GM18519 (cell line): ENCODE data around the gene NME3.

ENCODE experiments used
- ATAC-seq: cut with Tn5 transposase; IDR thresholded peaks from one replicate; pipeline ENCODE4 v1.9.1; 2021; ENCODE audit warnings: mild to moderate bottlenecking, moderate library complexity; ENCODE audit not compliant: unreplicated experiment, low FRiP score

Gene NME3

DNA sequence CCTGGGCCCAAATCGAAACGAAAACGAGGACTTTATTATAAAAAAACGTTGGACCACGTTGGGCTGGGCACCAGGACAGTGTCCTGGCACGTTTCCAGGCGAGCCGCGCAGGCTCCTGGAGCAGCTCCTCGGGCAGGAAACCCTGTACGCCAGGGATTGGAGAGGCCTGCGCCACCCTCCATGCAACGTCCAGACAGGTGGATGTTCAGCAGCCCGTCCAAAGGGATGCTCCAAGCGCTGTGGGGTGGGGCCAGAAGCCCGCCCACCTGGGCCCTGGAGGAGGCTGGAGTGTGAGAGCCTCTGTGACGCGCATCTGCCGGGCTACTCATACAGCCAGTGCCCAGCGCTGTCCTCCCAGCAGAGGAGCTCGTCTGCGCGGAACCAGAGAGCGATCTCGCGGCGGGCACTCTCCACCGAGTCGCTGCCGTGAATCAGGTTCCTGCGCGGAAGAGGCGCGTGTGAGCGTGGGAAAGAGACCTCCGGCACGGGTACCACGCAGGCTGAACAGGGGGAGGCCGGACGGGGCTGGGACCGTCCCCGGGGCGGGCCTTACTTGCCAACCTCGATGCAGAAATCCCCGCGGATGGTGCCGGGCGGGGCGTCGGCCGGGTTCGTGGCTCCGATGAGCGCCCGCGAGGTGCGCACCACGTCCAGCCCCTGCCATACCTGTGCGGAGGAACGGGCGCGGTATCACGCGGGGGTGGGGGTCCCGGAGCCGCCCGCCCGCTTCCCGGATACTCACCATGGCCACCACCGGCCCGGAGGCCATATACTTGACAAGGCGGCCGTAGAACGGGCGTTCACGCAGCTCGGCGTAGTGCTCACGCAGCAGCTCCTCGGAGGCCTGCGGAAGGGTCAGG is 785 bp downstream of the NME3 start:
- no peak for ATAC-seq

DNA sequence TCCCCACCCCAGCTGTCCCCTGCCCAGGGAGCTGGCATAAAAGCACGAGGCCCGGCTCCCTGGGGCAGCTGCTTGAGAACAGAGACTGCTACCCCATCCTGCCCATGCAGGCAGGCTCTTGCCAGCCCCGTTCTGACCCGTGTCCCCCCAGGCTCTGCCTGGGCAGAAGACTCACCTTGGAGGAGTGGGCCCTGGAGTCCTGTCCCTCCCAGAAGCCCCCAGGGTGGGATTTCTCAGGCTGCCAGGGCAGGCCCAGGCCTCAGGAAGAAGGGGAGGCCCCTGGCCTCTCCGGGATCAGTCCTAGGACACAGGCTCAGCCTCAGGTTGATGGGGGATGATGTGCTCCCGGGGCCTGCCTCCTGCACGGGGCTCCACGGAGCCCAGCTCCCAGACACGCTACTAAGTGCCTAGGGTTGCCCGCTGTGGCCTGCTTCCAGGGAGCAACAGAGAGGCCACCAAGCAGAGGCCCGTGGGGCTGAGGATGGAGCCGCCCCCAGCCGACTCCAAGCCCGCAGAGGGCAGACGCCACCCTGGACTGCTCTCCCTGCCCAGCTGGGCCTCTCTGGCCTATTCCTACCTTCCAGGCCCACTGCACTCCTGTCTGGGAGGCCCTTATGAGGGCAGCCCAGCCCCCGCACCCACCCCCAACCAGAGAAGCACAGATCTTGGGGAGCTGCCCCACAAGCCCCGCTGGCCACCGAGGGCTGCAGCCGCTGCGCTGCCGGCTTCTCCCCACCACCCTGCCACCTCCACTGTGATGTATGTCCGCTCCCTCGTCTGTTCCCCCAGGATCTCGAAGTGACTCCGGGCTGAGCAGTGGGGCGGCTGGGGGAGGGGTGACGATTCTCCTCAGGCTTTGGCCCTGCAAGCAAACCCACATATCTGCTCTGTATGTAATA is 1.7 kb downstream of the NME3 start:
- no peak for ATAC-seq

DNA sequence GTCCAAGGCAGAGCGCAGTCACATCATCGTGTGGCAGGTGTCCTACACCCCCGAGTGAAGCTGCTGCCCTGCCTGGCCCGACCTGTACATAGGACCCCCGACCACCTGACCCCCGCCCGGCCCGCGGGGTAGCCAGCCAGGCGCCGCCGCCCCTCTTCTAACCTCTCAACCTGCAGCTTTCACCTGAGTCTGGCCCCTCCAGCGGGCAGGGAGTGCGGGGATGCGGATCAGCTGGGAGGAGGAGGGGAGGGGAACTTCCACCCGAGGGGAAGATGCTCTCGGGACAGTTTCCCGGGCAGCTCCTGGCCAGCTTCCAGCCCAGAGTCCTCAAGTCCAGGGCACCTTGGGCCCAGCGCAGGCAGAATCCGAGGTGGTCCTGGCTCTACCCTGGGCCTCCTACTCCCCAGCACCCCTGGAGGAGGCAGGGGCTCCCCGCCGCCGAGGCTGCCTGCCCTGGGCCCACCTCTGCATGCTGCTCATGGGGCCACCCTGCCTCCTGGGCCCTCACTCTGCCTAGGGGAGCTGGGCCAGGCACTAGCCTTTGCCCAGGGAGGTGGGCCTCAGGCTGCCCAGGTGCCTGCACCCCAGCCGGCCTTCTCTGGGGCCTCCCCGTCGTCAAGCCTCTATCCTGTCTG is 2.5 kb downstream of the NME3 start:
- ATAC-seq, result no peak

DNA sequence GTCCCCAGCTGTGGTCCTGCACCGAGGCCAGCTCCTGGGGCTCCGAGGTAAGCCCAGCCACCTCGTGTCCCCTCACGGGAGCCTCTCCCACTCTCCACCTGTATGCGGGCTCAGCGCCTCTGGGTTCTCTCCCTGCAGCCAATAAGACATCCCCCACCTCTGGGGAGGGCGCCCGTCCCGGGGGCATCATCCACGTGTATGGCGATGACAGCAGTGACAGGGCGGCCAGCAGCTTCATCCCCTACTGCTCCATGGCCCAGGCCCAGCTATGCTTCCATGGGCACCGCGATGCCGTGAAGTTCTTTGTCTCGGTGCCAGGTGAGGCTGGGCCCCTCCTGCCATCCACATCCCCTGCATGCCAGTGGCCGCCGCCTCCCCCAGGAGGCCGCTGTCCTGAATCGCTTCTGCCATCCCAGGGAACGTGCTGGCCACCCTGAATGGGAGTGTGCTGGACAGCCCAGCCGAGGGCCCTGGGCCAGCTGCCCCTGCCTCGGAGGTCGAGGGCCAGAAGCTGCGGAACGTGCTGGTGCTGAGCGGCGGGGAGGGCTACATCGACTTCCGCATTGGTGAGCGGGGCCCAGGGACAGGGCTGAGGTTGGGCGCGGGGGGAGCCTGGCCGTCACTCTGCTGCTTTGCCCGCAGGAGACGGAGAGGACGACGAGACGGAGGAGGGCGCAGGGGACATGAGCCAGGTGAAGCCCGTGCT is 3.1 kb downstream of the NME3 start:
- ATAC-seq, result no peak

DNA sequence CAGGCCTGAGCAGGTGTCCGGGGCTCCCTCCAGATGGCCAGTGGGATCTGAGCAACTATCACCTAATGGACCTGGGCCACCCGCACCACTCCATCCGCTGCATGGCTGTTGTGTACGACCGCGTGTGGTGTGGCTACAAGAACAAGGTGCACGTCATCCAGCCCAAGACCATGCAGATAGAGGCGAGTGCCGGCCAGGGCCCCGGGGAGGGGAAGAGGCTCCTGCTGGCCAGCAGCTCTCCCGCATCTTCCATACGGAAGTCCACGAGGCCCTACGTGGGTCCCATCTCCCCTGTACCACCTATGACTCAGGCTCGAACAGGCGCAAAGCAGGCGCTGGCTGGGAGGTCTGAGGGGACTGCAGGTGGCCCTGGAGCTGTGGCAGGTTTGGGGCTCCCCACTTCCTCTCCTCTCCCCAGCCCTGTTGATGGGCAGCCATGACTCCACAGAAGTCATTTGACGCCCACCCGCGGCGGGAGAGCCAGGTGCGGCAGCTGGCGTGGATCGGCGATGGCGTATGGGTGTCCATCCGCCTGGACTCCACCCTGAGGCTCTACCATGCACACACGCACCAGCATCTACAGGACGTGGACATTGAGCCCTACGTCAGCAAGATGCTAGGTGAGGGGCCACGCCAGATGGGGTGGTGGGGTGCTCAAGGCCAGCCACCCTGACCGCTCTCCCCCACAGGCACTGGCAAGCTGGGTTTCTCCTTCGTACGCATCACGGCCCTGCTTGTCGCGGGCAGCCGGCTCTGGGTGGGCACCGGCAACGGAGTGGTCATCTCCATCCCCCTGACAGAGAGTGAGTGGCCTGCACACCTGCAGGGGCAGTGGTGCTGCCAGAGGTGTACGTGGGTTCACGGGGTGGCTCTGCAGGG is 4.0 kb downstream of the NME3 start:
- ATAC-seq, result no peak

DNA sequence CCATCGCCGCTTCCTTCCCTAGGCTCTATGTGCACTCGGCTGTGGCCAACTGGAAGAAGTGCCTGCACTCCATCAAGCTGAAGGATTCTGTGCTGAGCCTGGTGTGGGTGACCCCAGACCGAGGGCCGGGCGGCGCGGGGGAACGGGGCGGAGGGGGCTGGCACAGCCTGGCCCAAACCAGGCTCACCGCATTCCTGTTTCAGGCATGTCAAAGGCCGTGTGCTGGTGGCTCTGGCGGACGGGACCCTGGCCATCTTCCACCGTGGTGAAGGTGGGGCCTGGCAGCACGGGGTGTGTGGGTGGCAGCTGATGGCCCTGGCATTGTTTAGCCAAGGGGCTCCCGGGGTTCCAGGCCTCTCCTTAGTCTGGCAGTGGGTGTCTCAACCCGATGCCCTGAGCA is 4.6 kb downstream of the NME3 start:
- ATAC-seq, result no peak

DNA sequence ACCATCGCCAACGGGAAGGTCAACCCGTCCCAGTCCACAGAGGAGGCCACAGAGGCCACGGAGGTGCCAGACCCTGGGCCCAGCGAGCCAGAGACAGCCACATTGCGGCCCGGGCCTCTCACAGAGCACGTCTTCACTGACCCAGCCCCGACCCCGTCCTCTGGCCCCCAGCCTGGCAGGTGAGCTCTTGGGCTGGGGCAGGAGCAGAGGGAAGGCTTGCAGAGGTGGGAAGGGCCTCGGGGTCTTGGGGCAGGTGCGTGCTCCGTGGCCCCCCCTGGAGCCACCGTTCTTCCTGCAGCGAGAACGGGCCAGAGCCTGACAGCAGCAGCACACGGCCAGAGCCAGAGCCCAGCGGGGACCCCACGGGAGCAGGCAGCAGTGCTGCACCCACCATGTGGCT is 5.1 kb downstream of the NME3 start:
- ATAC-seq, result no peak

DNA sequence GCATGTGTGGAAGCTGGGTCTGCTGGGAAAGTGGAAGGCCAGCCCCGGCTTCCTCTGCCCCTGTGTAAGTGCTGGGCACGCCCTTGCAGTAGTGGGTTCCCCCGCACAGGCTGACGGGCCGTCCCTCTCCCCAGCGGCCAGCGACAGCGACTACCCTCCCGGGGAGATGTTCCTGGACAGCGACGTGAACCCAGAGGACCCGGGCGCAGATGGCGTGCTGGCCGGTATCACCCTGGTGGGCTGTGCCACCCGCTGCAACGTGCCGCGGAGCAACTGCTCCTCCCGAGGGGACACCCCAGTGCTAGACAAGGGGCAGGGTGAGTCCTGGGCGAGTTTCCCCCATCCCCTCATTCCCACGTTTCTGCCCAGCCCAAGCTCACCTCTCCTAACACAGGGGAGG is 5.5 kb downstream of the NME3 start:
- ATAC-seq, result no peak

DNA sequence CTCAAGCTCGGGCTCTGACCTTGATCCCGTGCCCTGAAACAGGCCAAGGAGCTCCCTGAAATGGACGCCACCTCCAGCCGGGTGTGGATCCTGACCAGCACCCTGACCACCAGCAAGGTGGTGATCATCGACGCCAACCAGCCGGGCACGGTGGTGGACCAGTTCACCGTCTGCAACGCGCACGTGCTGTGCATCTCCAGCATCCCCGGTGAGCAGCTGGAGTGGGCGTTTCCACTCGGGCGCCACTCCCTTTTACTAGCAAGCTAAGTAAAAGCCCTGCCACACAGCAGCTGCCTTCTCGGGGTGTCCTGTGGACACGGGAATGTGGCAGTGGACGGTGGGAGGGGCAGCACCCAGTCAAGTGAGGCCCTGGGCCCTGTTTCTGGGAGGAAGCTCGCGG is 6.4 kb downstream of the NME3 start:
- no peak for ATAC-seq

DNA sequence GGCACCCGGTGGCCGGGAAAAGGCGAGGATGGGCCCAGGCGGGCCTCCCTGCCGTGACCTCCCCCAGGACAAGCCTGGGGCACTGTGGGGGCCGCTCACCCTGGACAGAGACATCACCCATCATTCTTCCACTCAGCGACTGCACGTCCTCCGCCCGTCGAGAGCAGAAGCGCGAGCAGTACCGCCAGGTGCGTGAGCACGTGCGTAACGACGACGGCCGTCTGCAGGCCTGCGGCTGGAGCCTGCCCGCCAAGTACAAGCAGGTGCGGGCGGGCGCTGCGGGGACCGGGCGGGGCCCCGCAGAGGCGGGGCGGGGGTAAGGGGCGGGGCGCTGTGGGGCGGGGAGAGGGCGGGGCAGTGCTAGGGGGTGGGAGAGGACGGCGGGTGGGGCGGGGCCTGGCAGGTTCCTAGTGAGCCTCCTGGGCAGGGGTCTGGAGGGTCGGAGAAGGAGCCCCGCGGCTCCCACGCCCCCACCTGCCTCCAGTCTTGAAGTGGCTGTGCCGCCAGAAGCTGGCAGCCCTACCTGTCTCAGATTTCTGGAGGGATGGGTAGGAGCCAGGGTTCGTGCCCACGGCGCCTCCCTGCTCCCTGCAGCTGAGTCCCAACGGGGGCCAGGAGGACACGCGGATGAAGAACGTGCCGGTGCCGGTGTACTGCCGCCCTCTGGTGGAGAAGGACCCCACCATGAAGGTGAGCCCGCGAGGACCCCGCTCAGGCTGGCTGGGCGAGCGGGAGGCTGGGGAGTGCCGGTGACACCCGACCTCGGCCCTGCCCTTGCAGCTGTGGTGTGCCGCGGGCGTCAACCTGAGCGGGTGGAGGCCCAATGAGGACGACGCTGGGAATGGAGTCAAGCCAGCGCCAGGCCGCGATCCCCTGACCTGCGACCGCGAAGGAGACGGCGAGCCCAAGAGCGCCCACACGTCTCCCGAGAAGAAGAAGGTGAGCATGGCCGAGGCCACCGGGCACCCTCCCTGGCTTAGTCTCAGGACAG is 7.5 kb downstream of the NME3 start:
- ATAC-seq, result no peak

DNA sequence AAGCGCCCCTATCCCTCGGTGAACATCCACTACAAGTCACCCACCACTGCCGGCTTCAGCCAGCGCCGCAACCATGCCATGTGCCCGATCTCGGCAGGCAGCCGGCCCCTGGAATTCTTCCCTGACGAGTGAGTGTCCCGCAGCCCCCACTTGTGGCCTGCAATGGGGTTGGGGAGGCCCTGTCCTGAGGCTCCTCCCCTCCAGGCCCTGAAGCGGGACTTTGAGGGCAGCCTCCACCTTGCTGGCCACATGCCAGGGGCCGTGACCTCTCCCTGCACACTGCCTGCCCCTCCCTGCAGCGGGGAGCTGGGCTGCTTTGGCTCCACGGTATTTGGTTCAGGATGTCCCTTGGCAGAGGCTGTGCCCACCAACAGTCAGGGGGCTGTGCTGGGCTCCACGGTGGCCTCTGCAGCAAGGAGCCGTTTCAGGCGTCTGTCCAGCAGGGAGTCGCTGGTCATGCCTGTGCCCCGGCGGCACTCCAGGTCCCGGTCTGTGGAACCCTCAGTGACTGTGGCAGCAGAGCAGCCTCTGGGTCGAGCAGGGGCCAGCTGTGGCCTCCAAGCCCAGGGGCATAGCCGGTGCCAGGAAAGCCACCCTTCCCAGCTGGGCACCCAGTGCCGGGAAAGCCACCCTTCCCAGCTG is 8.3 kb downstream of the NME3 start:
- ATAC-seq, result no peak

DNA sequence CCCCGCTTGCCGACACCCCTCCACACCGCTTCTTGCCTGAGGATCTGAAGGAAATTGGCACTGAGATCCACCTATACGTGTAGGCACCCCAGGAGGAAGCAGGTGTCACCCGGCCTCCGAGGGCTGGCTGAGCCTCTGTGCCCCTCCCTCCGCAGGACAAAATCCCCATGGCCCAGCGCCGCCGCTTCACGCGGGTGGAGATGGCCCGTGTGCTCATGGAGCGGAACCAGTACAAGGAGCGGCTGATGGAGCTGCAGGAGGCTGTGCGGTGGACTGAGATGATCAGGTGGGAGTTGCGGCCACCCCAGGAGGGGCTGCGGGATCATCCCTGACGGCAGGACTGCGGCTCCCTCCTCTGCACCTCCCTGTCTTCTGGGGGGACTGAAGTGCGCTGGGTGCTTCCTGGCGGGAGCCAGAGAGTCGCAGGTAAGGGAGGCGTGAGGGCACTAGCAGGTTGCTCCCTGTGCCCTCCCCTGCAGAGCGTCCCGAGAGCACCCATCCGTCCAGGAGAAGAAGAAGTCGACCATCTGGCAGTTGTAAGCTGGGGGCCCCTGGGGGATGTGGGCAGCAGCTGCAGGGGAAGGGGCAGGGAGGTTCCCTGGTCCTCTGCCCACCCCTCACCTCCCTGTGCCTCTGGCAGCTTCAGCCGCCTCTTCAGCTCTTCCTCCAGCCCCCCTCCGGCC is 9.0 kb downstream of the NME3 start:
- no peak for ATAC-seq

DNA sequence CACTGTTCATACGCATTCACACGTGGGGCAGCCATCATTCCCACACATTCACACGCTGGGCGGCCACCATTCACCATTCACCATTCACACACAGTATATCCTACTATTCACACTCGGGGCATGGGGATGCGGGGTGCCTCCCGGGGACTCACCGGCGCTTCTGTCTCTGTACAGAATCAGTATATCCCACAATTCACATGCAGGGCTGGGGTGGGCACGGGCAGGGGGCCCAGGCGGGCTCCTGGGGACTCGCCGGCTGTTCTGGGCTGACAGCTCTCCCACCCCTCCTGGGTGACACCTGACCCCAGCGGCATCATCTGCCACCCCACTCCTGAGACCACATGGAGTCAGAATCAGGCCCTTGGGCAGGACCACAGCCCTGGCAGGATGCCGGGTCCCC is 9.6 kb downstream of the NME3 start:
- no peak for ATAC-seq

DNA sequence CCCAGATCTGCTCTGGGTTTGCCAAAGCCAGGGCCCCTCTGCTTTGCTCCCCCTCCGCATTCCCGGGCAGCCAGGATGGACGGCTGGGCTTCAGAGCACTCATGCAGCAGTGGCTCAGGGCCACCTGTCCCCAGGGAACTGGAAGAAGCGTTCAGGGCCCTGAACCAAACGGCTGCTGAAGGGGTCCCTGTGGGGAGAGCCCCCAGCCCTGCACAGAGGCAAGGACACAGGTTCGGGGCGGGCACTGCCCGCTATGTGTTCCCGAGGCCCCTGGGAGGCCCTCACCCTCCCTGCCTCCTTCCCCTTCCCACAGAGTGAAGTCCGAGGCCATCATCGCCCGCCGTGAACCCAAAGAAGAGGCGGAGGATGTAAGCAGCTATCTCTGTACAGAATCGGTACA is 10.4 kb downstream of the NME3 start:
- ATAC-seq, result no peak

DNA sequence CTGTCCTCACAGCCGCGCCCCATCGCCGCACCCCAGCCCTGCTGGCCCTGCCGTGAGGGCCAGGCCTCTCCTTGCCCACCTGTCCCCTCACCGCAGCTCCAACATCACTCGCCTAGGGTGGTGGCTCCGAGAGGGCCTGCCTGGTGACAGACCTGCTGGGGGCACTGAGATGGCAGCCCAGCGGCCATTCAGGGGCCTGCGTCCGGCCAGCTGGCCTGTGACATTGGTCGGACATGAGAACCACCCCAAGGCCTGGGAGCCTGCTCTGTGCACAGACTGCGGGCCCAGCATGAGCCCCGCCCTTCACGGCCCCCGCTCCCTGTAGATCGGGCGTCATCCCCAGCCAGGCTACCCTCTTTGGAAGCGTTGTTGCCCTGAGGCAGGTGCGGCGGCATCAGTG is 11.8 kb downstream of the NME3 start:
- no peak for ATAC-seq

DNA sequence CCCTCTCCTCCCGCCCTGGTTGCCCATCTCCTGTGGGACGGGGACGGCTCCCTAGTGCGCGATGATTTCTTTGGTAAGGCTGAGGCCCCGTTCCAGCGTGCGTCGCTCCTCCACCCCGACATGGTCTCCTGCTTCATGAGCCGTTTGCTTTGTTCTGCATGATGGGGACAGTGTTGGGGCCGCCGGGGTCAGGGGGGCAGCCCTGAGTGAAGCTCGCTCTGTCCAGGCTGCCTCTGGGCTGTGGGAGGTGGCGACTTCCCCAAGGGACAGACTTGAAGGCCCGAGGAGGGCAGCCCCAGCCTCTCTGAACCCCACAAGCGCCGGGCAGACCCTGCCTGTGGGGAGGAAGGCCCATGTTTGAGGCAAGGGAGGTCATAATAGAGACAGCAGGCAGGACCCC is 12.4 kb downstream of the NME3 start:
- ATAC-seq, result no peak

DNA sequence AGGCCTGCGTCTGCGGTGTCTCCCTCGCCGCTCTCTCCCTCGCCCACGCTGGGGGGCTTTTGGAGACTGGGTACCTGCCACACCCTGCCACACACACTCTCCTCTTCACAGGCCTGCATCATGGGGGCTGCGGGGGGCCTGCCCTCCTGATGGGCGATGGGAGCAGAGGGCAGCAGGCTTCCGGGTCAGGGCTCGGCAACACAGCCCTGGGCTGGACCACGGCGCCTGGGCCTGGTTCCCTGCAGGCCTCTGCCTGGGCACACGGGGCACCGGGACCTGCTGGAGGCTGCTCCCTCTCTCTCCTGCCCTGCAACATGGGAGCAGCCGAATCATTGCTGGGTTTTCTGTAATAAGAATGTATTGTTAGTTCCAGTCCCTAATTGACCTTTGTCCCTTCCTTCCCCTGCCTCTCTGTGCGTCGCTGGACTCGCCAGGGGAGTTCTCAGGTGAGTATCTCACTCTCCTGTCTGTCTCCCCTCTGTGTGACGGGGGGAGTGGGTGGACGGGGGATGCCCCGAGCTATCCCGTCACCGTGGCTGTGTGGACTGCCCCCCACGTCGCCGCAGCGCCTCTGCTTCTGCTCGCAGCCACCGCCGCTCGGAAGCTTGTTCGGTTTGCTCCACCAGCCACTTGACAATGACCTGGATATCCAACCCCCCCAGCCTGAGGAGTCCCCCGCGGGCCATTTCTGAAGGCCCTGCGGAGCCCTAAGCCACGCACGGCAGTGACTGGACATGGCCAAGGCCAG is 13.5 kb downstream of the NME3 start:
- ATAC-seq, result no peak
